ENCODE results near the gene EMC10.

DNA sequence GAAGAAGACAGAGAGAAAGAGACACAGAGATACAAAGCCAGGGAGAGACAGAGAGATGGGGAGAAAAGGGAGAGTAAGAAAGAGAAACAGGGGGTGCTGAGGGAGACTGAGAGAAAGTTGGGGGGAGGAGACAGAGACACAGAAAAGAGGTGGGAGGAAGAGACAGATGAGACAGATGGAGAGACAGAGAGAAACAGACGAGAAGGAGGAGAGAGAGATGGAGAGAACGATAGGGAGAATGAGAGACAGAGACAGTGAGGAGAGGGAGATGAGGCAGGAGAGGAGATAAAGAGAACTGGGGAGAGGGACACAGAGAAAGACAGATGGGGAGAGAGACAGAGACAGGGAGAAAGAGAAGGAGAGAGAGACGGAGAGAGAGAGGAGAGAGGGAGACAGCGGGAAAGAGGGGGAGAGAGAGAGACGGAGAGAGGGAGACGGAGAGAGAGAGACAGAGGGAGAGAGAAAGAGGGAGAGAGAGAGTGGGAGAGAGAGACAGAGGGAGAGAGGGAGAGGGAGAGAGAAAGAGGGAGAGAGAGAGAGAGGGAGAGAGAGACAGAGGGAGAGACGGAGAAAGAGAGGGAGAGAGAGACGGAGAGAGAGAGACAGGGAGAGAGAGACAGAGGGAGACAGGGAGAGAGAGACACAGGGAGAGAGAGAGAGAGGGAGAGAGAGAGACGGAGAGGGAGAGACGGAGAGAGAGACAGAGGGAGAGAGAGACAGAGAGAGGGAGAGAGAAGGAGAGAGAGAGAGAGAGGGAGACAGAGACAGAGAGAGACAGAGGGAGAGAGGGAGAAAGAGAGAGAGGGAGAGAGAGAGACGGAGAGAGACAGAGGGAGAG lies 22.1 kb downstream of the EMC10 start:
- TF ChIP-seq CTCF (IDR thresholded peaks at IDR 0.05): no peak
- no peak for TF ChIP-seq POLR2AphosphoS5 (IDR thresholded peaks at IDR 0.05)

Data from suprapubic skin (tissue), 3 donors.